ENCODE data around the gene DDX31.

- TF ChIP-seq EZH2 (IDR thresholded peaks at IDR 0.05; ENCODE audit: low read length, unreplicated experiment) (no peak), CTCF (conservative IDR thresholded peaks at IDR 0.05; ENCODE audit: low read depth, low read length) (no peak)
Measured at GRCh38 chr9:132631685-132632084, 38.1 kb downstream of the DDX31 start.
